Sigmoid colon (tissue), 3 donors: Measurements from ENCODE around the gene FAM241B.

ENCODE experiments used
- CTCF ChIP-seq, 4 experiments: fragments of 450-650 bp in 3 of 4; fragments of 200-600 bp in 1 of 4; IDR thresholded peaks; one replicate each; pipeline ENCODE4 v1.5.1; 2016 to 2019; ENCODE audit warnings: antibody characterized with exemption in 4 of 4, mild to moderate bottlenecking in 3 of 4, moderate library complexity in 2 of 4
- POLR2A ChIP-seq, 2 donors: fragments of 450-650 bp; IDR thresholded peaks; one replicate each; pipeline ENCODE4 v1.6.1; 2016; ENCODE audit warnings: antibody characterized with exemption in 2 of 2, mild to moderate bottlenecking in 2 of 2, moderate library complexity in 2 of 2

GRCh38 chr10:69662173-69662877 is 32.3 kb downstream of the FAM241B start:
- TF ChIP-seq CTCF (IDR thresholded peaks at IDR 0.05), result no peak
- no peak for TF ChIP-seq POLR2A (IDR thresholded peaks at IDR 0.05)
